ENCODE data around the gene ARHGEF39.

DNA sequence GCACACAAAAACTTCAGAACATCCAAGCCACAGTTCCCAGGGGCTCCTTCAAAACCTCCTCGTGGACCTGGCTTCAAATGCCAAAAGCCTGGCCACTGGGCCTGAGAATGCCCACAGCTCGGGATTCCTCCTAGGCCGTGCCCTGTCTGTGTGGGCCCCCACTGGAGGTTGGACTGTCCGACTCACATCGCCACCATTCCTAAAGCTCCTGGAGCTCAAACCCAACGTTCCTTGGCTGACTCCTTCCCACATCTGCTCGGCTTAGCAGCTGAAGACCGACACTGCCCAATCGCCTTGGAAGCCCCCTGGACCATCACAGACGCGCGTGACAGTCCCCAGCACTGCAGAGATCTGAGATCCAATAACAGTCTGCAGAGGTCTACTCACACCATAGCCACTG is 21.9 kb downstream of the ARHGEF39 start:
- TF ChIP-seq, protein P1, sequence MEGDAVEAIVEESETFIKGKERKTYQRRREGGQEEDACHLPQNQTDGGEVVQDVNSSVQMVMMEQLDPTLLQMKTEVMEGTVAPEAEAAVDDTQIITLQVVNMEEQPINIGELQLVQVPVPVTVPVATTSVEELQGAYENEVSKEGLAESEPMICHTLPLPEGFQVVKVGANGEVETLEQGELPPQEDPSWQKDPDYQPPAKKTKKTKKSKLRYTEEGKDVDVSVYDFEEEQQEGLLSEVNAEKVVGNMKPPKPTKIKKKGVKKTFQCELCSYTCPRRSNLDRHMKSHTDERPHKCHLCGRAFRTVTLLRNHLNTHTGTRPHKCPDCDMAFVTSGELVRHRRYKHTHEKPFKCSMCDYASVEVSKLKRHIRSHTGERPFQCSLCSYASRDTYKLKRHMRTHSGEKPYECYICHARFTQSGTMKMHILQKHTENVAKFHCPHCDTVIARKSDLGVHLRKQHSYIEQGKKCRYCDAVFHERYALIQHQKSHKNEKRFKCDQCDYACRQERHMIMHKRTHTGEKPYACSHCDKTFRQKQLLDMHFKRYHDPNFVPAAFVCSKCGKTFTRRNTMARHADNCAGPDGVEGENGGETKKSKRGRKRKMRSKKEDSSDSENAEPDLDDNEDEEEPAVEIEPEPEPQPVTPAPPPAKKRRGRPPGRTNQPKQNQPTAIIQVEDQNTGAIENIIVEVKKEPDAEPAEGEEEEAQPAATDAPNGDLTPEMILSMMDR (IDR thresholded peaks at IDR 0.05), result no peak
- TF ChIP-seq EP300 (IDR thresholded peaks at IDR 0.05) (no peak), POLR2A (IDR thresholded peaks at IDR 0.05) (no peak)
